ENCODE results near the gene PODXL2. TPM values are rescaled to one million over a fixed set of nuclear protein-coding genes. Genes with fewer than 3 reads are reported as not detected.

Gene PODXL2
- total and polyA plus RNA-seq, 2 donors (not counting 1 experiment from before 2014, with no cell fraction given), result 3.1 to 4.0 TPM

- DNase-seq (no peak), ATAC-seq (ENCODE audit: low read depth) (no peak)
- Mint-ChIP-seq H3K4me3 (no peak overlapping the region), H3K27ac (no peak overlapping the region), H3K27me3 (no peaks in the 10 kb centered on the region), H3K4me1 (no peaks in the 10 kb centered on the region), H3K9me3 (ENCODE audit: insufficient read depth) (no peaks in the 10 kb centered on the region)
- Histone ChIP-seq H3K4me3 (ENCODE audit: control extremely low read depth in 1 of 5, extremely low read depth in 1 of 5, insufficient read depth in 1 of 5, low read depth in 2 of 5, low read length in 4 of 5) (no peak overlapping the region), H3K9me3 (ENCODE audit: control extremely low read depth in 1 of 3, control insufficient read depth in 2 of 3, insufficient read depth in 1 of 3, low read length in 2 of 3) (no peaks in the 10 kb centered on the region), H3K36me3 (replicated peaks in 1 of 2; ENCODE audit: control extremely low read depth in 1 of 2, control insufficient read depth in 1 of 2, extremely low read depth in 1 of 2, insufficient read depth in 2 of 2, low read length in 1 of 2) (no peaks in the 10 kb centered on the region), H3K9ac (ENCODE audit: low read length) (no peak overlapping the region), H3K4me2 (replicated peaks; ENCODE audit: low read depth, low read length, poor library complexity, severe bottlenecking) (no peak overlapping the region), H3K4me1 (ENCODE audit: control insufficient read depth in 2 of 2, insufficient read depth in 2 of 2, low read length in 2 of 2) (no peaks in the 10 kb centered on the region), H3K79me2 (ENCODE audit: control insufficient read depth, insufficient read depth, low read length) (no peaks in the 10 kb centered on the region), H3K27me3 (replicated peaks in 1 of 4; ENCODE audit: control extremely low read depth in 1 of 4, control insufficient read depth in 3 of 4, insufficient read depth in 4 of 4, low read length in 3 of 4) (no peaks in the 10 kb centered on the region), H3K27ac (ENCODE audit: low read length in 2 of 2) (no peak overlapping the region), H4K20me1 (ENCODE audit: control insufficient read depth, insufficient read depth, low read length, poor library complexity, severe bottlenecking) (no peaks in the 10 kb centered on the region), H2AFZ (ENCODE audit: insufficient read depth, low read depth, low read length, poor library complexity, severe bottlenecking) (no peak overlapping the region)
- WGBS (ENCODE audit: insufficient coverage), result 92% methylated on average over 3 of the region's 3 CpGs
- no peak for TF ChIP-seq CTCF (IDR thresholded peaks at IDR 0.05)
- intact Hi-C loops (cut with micrococcal nuclease), result no loop called here
- CTCF ChIA-PET, result no interaction called here
- POLR2A ChIA-PET, result no interaction called here
Observed at GRCh38 chr3:127718916-127719290, 89.9 kb downstream of the PODXL2 start.

GRCh38 chr3:127719369-127719768 is 90.4 kb downstream of the PODXL2 start:
- H3K79me2 ChIP-seq (ENCODE audit: control insufficient read depth, insufficient read depth, low read length), result no peaks in the 10 kb centered on the region
- no peaks in the 10 kb centered on the region for H3K4me1 ChIP-seq (ENCODE audit: control insufficient read depth in 2 of 2, insufficient read depth in 2 of 2, low read length in 2 of 2)
- ATAC-seq (ENCODE audit: low read depth), result no peak
- no peaks in the 10 kb centered on the region for H3K27me3 Mint-ChIP-seq
- no peak overlapping the region for H3K27ac ChIP-seq (ENCODE audit: low read length in 2 of 2)
- ChIA-PET POLR2A (no interaction called here), CTCF (no interaction called here)
- no peak overlapping the region for H3K9ac ChIP-seq (ENCODE audit: low read length)
- no peaks in the 10 kb centered on the region for H3K36me3 ChIP-seq (replicated peaks in 1 of 2; ENCODE audit: control extremely low read depth in 1 of 2, control insufficient read depth in 1 of 2, extremely low read depth in 1 of 2, insufficient read depth in 2 of 2, low read length in 1 of 2)
- no peaks in the 10 kb centered on the region for H4K20me1 ChIP-seq (ENCODE audit: control insufficient read depth, insufficient read depth, low read length, poor library complexity, severe bottlenecking)
- H3K4me2 ChIP-seq (replicated peaks; ENCODE audit: low read depth, low read length, poor library complexity, severe bottlenecking), result no peak overlapping the region
- no peaks in the 10 kb centered on the region for H3K27me3 ChIP-seq (replicated peaks in 1 of 4; ENCODE audit: control extremely low read depth in 1 of 4, control insufficient read depth in 3 of 4, insufficient read depth in 4 of 4, low read length in 3 of 4)
- intact Hi-C loops (cut with micrococcal nuclease), result no loop called here
- H3K4me1 Mint-ChIP-seq, result no peaks in the 10 kb centered on the region
- no peak for TF ChIP-seq EZH2 (IDR thresholded peaks at IDR 0.05; ENCODE audit: borderline replicate concordance, insufficient read depth, low read depth, low read length, poor library complexity, severe bottlenecking)
- no peak for TF ChIP-seq CTCF (IDR thresholded peaks at IDR 0.05)
- H3K9me3 ChIP-seq (ENCODE audit: control extremely low read depth in 1 of 3, control insufficient read depth in 2 of 3, insufficient read depth in 1 of 3, low read length in 2 of 3), result no peaks in the 10 kb centered on the region
- no peak overlapping the region for H2AFZ ChIP-seq (ENCODE audit: insufficient read depth, low read depth, low read length, poor library complexity, severe bottlenecking)
- H3K27ac Mint-ChIP-seq, result no peak overlapping the region
- no peak overlapping the region for H3K4me3 Mint-ChIP-seq
- H3K9me3 Mint-ChIP-seq (ENCODE audit: insufficient read depth), result peaks cover 3% of the 10 kb centered on the region
- no peak for DNase-seq
- WGBS (ENCODE audit: insufficient coverage), result 100% methylated on average over 5 of the region's 8 CpGs
- no peak overlapping the region for H3K4me3 ChIP-seq (ENCODE audit: control extremely low read depth in 1 of 5, extremely low read depth in 1 of 5, insufficient read depth in 1 of 5, low read depth in 2 of 5, low read length in 4 of 5)

Measured in B cell (primary cell).